Sigmoid colon (tissue), 7 donors: ENCODE results near the gene EIF4ENIF1. TPM values are rescaled to one million over a fixed set of nuclear protein-coding genes. Genes with fewer than 3 reads are reported as not detected.

Source experiments
- DNase-seq: peaks from one replicate; pipeline ENCODE4 v3.0.0-alpha.2; 2019
- H3K27ac ChIP-seq, 4 donors: fragments of 200-600 bp; sonication (generic); one replicate each; pipeline ENCODE4 v1.5.1; 2016 to 2019; ENCODE audit warnings: mild to moderate bottlenecking in 1 of 4
- H3K27me3 ChIP-seq, 3 donors: fragments of 200-600 bp; sonication (generic); one replicate each; pipeline ENCODE4 v1.5.1; 2019; ENCODE audit warnings: mild to moderate bottlenecking in 1 of 3
- H3K36me3 ChIP-seq, 4 donors: fragments of 200-600 bp; sonication (generic); one replicate each; pipeline ENCODE4 v1.5.1; 2016 to 2019
- H3K4me1 ChIP-seq, 4 donors: fragments of 200-600 bp; sonication (generic); one replicate each; pipeline ENCODE4 v1.5.1; 2017 to 2019
- H3K4me3 ChIP-seq, 4 donors: fragments of 200-600 bp; sonication (generic); one replicate each; pipeline ENCODE4 v1.5.1; 2017 to 2019; ENCODE audit warnings: mild to moderate bottlenecking in 2 of 4, moderate library complexity in 1 of 4
- H3K9me3 ChIP-seq, 4 donors: fragments of 200-600 bp in 3 of 4; sonication (generic) in 3 of 4; one replicate each; pipeline versions ENCODE4 v1.5.1 to v1.6.1; 2013 to 2019
- EP300 ChIP-seq, 4 donors: sonication (generic); formaldehyde crosslinking; IDR thresholded peaks; one replicate each; pipeline ENCODE4 v1.6.1; 2017; ENCODE audit warnings: antibody characterized with exemption in 4 of 4
- POLR2A ChIP-seq, 2 donors: fragments of 450-650 bp; IDR thresholded peaks; one replicate each; pipeline ENCODE4 v1.6.1; 2016; ENCODE audit warnings: antibody characterized with exemption in 2 of 2, mild to moderate bottlenecking in 2 of 2, moderate library complexity in 2 of 2
- POLR2AphosphoS5 ChIP-seq, 4 donors: sonication (generic); formaldehyde crosslinking; IDR thresholded peaks; one replicate each; pipeline ENCODE4 v1.6.1; 2017; ENCODE audit warnings: antibody characterized with exemption in 4 of 4
- WGBS, 2 donors: extraction: QIAGEN DNeasy Blood & Tissue Kit; methylation state at CpG; one replicate each; pipeline ENCODE4 v1.1.7; 2013; 5-methylcytosine and 5-hydroxymethylcytosine counted together
- intact Hi-C: fragments of 100-400 bp; cut with DNase I; formaldehyde crosslinking; loops from one replicate; pipeline ENCODE4 v1.15.1; 2023
- polyA plus RNA-seq, 3 donors: library from polyadenylated mRNA; stranded (reverse); fragments of 200-250 nt; gene quantifications; one replicate each; pipeline ENCODE4 v1.2.3, GENCODE V29; 2013
- total RNA-seq, 4 donors: library from RNA; depleted of rRNA; stranded (reverse); fragments of >200 nt; gene quantifications; one replicate each; pipeline ENCODE4 v1.1.0, GENCODE V29; 2016
- TF ChIP-seq, protein P1 (sequence below), 4 experiments: fragments of 450-650 bp in 3 of 4; fragments of 200-600 bp in 1 of 4; IDR thresholded peaks; one replicate each; pipeline ENCODE4 v1.5.1; 2016 to 2019; ENCODE audit warnings: antibody characterized with exemption in 4 of 4, mild to moderate bottlenecking in 3 of 4, moderate library complexity in 2 of 4
- donor health status: healthy with polysubstance abuse.
- donor health status: Bipolar disorder and iron deficiency.
- donor health status: healthy.

Gene EIF4ENIF1
- total and polyA plus RNA-seq, 7 donors, result 5.5 to 23.8 (median 16.6) TPM

GRCh38 chr22:31442768-31443489, 46.7 kb downstream of the EIF4ENIF1 start:
- no peaks in the 10 kb centered on the region for H3K27me3 ChIP-seq
- TF ChIP-seq POLR2AphosphoS5 (IDR thresholded peaks at IDR 0.05) (no peak), POLR2A (IDR thresholded peaks at IDR 0.05) (no peak), EP300 (IDR thresholded peaks at IDR 0.05) (no peak)
- TF ChIP-seq, protein P1, sequence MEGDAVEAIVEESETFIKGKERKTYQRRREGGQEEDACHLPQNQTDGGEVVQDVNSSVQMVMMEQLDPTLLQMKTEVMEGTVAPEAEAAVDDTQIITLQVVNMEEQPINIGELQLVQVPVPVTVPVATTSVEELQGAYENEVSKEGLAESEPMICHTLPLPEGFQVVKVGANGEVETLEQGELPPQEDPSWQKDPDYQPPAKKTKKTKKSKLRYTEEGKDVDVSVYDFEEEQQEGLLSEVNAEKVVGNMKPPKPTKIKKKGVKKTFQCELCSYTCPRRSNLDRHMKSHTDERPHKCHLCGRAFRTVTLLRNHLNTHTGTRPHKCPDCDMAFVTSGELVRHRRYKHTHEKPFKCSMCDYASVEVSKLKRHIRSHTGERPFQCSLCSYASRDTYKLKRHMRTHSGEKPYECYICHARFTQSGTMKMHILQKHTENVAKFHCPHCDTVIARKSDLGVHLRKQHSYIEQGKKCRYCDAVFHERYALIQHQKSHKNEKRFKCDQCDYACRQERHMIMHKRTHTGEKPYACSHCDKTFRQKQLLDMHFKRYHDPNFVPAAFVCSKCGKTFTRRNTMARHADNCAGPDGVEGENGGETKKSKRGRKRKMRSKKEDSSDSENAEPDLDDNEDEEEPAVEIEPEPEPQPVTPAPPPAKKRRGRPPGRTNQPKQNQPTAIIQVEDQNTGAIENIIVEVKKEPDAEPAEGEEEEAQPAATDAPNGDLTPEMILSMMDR (IDR thresholded peaks at IDR 0.05), result no peak
- no peak overlapping the region for H3K4me3 ChIP-seq
- intact Hi-C loops, result no loop called here
- WGBS, 2 donors, result 96 to 98% methylated on average over 5 of the region's 5 CpGs
- no peak for DNase-seq
- H3K9me3 ChIP-seq, result no peaks in the 10 kb centered on the region
- no peaks in the 10 kb centered on the region for H3K4me1 ChIP-seq
- H3K27ac ChIP-seq, result no peak overlapping the region
- H3K36me3 ChIP-seq, result peaks cover 12 to 94% (median 60%) of the 10 kb centered on the region in 4 donors

DNA sequence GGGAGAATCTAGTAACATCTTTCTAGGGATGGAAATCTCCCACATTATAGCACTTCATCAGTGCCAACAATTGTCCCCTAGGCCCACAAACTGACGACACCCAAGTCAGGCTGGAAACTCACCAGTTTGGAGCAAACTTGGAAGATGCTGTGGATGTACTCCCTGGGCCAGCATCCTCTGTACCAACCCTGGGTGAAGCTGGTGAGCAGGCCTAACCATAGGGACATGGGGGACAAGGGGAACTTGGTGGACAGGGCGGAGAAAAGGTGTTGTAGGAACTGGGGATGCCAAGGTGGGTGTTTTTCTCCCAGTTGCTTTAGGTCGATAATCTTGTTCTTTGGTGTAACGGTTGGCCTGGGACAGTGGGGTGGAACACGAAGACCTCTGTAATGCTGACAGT, 48.0 kb downstream of the EIF4ENIF1 start:
- peaks cover 23 to 94% (median 60%) of the 10 kb centered on the region in 4 donors for H3K36me3 ChIP-seq
- intact Hi-C loops, result no loop called here

DNA sequence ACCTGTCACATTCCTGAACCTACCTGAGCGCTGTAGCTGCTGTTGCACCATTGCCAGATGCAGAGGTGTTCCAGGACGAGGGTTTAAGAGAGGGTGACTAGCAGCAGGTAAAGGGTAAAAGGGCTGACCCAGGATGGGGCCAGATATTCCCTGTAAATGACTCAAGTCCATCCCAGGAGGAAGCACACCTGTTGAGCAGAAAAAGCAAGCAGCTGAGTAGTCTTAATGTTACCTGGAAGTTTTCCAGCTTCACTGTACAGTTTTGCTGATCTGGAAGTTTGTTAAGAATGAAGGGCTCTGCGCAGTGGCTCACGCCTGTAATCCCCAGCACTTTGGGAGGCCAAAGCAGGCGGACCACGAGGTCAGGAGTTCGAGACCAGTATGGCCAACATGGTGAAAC, 49.0 kb downstream of the EIF4ENIF1 start:
- intact Hi-C loops, result no loop called here
- no peaks in the 10 kb centered on the region for H3K27me3 ChIP-seq
- H3K4me1 ChIP-seq, result no peaks in the 10 kb centered on the region
- H3K27ac ChIP-seq, result no peak overlapping the region
- no peak for DNase-seq
- no peak overlapping the region for H3K4me3 ChIP-seq
- peaks cover 32 to 100% (median 63%) of the 10 kb centered on the region in 4 donors for H3K36me3 ChIP-seq
- TF ChIP-seq EP300 (IDR thresholded peaks at IDR 0.05), result no peak
- no peak for TF ChIP-seq POLR2A (IDR thresholded peaks at IDR 0.05)
- no peak for TF ChIP-seq POLR2AphosphoS5 (IDR thresholded peaks at IDR 0.05)
- TF ChIP-seq, protein P1 (IDR thresholded peaks at IDR 0.05), result no peak
- no peaks in the 10 kb centered on the region for H3K9me3 ChIP-seq
- 93 to 96% methylated on average over 7 of the region's 7 CpGs for WGBS, 2 donors

More for the DNA sequence above, 48.0 kb downstream of the EIF4ENIF1 start:
- no peaks in the 10 kb centered on the region for H3K4me1 ChIP-seq
- no peaks in the 10 kb centered on the region for H3K27me3 ChIP-seq
- TF ChIP-seq, protein P1 (IDR thresholded peaks at IDR 0.05), result no peak
- TF ChIP-seq POLR2AphosphoS5 (IDR thresholded peaks at IDR 0.05) (no peak), EP300 (IDR thresholded peaks at IDR 0.05) (no peak), POLR2A (IDR thresholded peaks at IDR 0.05) (no peak)
- no peaks in the 10 kb centered on the region for H3K9me3 ChIP-seq
- no peak for DNase-seq
- no peak overlapping the region for H3K27ac ChIP-seq
- no peak overlapping the region for H3K4me3 ChIP-seq
- WGBS, 2 donors, result 93 to 94% methylated on average over 5 of the region's 5 CpGs

GRCh38 chr22:31439808-31440207, 49.8 kb downstream of the EIF4ENIF1 start:
- Histone ChIP-seq H3K36me3 (peaks cover 41 to 100% (median 65%) of the 10 kb centered on the region in 4 donors), H3K4me1 (no peaks in the 10 kb centered on the region), H3K27ac (no peak overlapping the region), H3K4me3 (no peak overlapping the region), H3K27me3 (no peaks in the 10 kb centered on the region), H3K9me3 (no peaks in the 10 kb centered on the region)
- no peak for DNase-seq
- intact Hi-C loops, result no loop called here
- TF ChIP-seq POLR2AphosphoS5 (IDR thresholded peaks at IDR 0.05), result no peak
- TF ChIP-seq, protein P1 (IDR thresholded peaks at IDR 0.05), result no peak
- TF ChIP-seq EP300 (IDR thresholded peaks at IDR 0.05), result no peak
- 78 to 83% methylated on average over 8 of the region's 8 CpGs for WGBS, 2 donors
